ENCODE data around the gene PERM1. TPM values are rescaled to one million over a fixed set of nuclear protein-coding genes. Genes with fewer than 3 reads are reported as not detected.

PERM1 gene
- total and polyA plus RNA-seq, 9 of the 15 experiments (the other 6 are each of a cell fraction or from before 2014, with no cell fraction given), result not detected

GRCh38 chr1:1004780-1005697 lies 23.1 kb upstream of the PERM1 start (continued):
- TF ChIP-seq, protein P1, sequence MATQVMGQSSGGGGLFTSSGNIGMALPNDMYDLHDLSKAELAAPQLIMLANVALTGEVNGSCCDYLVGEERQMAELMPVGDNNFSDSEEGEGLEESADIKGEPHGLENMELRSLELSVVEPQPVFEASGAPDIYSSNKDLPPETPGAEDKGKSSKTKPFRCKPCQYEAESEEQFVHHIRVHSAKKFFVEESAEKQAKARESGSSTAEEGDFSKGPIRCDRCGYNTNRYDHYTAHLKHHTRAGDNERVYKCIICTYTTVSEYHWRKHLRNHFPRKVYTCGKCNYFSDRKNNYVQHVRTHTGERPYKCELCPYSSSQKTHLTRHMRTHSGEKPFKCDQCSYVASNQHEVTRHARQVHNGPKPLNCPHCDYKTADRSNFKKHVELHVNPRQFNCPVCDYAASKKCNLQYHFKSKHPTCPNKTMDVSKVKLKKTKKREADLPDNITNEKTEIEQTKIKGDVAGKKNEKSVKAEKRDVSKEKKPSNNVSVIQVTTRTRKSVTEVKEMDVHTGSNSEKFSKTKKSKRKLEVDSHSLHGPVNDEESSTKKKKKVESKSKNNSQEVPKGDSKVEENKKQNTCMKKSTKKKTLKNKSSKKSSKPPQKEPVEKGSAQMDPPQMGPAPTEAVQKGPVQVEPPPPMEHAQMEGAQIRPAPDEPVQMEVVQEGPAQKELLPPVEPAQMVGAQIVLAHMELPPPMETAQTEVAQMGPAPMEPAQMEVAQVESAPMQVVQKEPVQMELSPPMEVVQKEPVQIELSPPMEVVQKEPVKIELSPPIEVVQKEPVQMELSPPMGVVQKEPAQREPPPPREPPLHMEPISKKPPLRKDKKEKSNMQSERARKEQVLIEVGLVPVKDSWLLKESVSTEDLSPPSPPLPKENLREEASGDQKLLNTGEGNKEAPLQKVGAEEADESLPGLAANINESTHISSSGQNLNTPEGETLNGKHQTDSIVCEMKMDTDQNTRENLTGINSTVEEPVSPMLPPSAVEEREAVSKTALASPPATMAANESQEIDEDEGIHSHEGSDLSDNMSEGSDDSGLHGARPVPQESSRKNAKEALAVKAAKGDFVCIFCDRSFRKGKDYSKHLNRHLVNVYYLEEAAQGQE (IDR thresholded peaks at IDR 0.05; ENCODE audit: borderline replicate concordance), result no peak
- TF ChIP-seq, protein P1 (CRISPR knock-in tag; IDR thresholded peaks at IDR 0.05; ENCODE audit: low read depth), result 0 out of 2 replicates have a peak, but pooled peaks have one; percentile 22
- peak; percentile 55; the same call in 1 of the 2 replicates for TF ChIP-seq EP300 (IDR thresholded peaks at IDR 0.05; ENCODE audit: low read length)
- no peak for TF ChIP-seq ZMIZ1 (IDR thresholded peaks at IDR 0.05; ENCODE audit: low read depth in 2 of 2, low read length in 2 of 2)
- no peak for TF ChIP-seq ZNF707 (CRISPR knock-in tag; conservative IDR thresholded peaks at IDR 0.05)
- TF ChIP-seq EGR1 (conservative IDR thresholded peaks at IDR 0.05), result no peak; the same call in none of the 2 replicates
- peak; percentile 41 for TF ChIP-seq ZFP36 (IDR thresholded peaks at IDR 0.05; ENCODE audit: low read depth, low read length, partially characterized antibody)
- peak; percentile 75 for TF ChIP-seq LARP7 (IDR thresholded peaks at IDR 0.05)
- TF ChIP-seq PKNOX1 (IDR thresholded peaks at IDR 0.05), result peak; percentile 75
- TF ChIP-seq NR2C2 (CRISPR knock-in tag; IDR thresholded peaks at IDR 0.05), result no peak
- peak; percentile 50; the same call in 1 of the 2 replicates for TF ChIP-seq NR2C2 (tag; IDR thresholded peaks at IDR 0.05)
- TF ChIP-seq MYC (IDR thresholded peaks at IDR 0.05; ENCODE audit: low read depth, low read length), result no peak
- TF ChIP-seq MYC (CRISPR knock-in tag; IDR thresholded peaks at IDR 0.05; ENCODE audit: borderline replicate concordance, low read depth), result 0 out of 2 replicates have a peak, but pooled peaks have one; percentile 47
- no peak for TF ChIP-seq HNRNPK (IDR thresholded peaks at IDR 0.05; ENCODE audit: low read depth, low read length, poor library complexity, severe bottlenecking)

All from K562 (cell line).